C4-2B (cell line): Measurements from ENCODE around the gene FKBP5.

ENCODE experiments used
- CTCF ChIP-seq: fragments of 450-650 bp; conservative IDR thresholded peaks from 2 replicates; pipeline ENCODE4 v1.5.1; 2017; ENCODE audit warnings: mild to moderate bottlenecking
- ZFX ChIP-seq: fragments of 450-650 bp; IDR thresholded peaks from 2 replicates; pipeline ENCODE4 v1.6.1; 2017

DNA sequence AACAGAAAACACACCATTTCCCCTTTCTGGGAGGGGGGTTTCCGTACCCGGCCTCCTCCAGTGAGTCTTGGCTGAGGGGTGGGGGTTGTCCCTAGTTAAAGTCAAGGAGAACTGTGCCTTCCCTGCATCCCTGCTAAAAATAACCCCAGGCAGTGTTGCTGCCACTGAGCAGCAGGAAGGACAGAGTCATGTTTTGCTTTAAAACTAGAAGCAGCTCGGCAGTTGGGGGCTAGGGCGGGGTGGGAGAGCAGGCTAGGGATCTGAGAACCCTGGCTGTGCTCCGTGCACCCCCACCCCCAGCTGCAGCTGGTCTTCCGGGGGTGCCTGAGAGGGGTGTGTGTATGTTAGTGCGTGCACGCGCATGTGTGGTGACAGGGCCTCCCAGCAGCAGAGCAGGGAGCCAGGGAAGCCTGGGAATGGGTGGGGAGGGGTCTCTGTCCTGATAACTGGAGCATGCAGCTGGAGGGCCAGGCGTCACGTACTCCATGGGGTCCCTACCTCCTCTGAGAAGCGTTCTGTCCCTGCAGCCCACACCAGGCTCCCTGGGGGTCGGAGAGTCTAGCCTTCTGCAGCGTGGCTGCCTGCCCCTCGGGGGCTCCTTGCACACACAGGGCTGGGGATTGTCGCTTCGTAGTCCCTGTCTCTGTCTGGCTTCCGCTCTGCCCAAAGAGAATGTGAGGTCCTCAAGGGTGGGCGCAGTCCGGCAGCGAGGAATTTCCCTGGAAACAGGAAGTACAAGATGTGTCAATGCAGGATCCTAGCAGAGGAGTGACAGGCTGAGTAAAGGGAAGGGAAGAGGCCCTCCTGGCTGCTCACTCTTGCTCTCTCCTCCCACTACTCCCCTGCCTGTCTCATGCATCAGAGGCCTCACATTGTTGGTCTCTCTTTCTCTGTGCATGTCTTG lies 31.4 kb upstream of the FKBP5 start:
- TF ChIP-seq CTCF = no peak
- no peak for TF ChIP-seq ZFX
